Liver (tissue), 3 donors: ENCODE results near the gene DNAH8.

ENCODE experiments used
- JUND ChIP-seq, 2 donors: IDR thresholded peaks; 2 replicates each; pipeline ENCODE4 v1.6.1; 2016; ENCODE audit warnings: antibody characterized with exemption in 2 of 2
- TAF1 ChIP-seq: conservative IDR thresholded peaks from 2 replicates; pipeline ENCODE4 v1.6.1; 2016; ENCODE audit warnings: antibody characterized with exemption, mild to moderate bottlenecking
- TF ChIP-seq, protein P1 (sequence below): fragments of 150-350 bp; IDR thresholded peaks from 2 replicates; pipeline ENCODE4 v1.5.1; 2017; ENCODE audit warnings: improper control_type of control experiment, low read depth, low read length; ENCODE audit not compliant: missing input control
- donor health status: healthy.
- donor health status: healthy.

DNA sequence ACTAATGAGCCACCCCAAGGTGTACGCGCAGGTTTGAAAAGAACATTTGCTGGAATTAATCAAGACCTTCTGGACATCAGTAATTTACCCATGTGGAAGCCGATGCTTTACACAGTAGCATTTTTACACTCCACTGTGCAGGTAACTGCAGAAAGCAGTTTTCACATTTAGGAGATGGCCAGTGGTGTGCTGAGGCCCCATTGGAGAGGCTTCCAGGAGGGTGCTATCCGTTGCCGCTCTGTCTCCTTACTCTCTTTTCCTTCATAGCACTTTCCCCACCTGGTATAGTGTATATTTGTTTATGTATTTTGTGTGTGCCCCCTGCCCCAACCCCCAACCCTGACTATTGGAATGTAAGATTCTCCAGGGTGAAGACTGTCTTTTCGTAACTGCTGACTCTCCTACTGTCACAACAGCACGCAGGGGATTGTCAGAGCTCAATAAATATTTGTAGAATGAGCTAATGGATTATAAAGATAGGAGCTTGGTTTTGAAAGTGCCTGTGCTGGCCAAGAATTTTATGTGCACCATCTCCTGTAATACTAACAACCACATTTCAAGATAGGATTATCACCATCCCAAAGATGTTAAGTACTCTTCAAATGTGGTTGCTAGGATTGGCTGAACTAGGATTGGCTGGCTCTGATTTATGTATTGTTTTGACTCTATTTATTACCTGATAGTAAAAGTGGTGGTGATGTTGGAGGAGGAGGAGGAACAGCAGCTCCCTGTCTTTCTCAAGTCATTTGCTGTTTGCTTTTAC lies 259.5 kb downstream of the DNAH8 start:
- TF ChIP-seq, protein P1, sequence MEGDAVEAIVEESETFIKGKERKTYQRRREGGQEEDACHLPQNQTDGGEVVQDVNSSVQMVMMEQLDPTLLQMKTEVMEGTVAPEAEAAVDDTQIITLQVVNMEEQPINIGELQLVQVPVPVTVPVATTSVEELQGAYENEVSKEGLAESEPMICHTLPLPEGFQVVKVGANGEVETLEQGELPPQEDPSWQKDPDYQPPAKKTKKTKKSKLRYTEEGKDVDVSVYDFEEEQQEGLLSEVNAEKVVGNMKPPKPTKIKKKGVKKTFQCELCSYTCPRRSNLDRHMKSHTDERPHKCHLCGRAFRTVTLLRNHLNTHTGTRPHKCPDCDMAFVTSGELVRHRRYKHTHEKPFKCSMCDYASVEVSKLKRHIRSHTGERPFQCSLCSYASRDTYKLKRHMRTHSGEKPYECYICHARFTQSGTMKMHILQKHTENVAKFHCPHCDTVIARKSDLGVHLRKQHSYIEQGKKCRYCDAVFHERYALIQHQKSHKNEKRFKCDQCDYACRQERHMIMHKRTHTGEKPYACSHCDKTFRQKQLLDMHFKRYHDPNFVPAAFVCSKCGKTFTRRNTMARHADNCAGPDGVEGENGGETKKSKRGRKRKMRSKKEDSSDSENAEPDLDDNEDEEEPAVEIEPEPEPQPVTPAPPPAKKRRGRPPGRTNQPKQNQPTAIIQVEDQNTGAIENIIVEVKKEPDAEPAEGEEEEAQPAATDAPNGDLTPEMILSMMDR: no peak
- TF ChIP-seq JUND (IDR thresholded peaks at IDR 0.05) (peak; percentile 73 to 90), TAF1 (no peak)
